ENCODE measurements around the gene RHBDL2. TPM values are rescaled to one million over a fixed set of nuclear protein-coding genes. Genes with fewer than 3 reads are reported as not detected.
"Not testable (repeated sequence)": the region's sequence is repeated elsewhere in the genome, so short reads cannot be mapped to it uniquely, and the experiment has no call there.

RHBDL2 gene
- total and polyA plus RNA-seq, 8 donors = 4.3 to 24.9 (median 9.2) TPM; not detected in 2

GRCh38 chr1:38848071-38848470 is 93.6 kb downstream of the RHBDL2 start:
- Histone ChIP-seq H3K27ac (peak overlapping the region in 1 of 5 donors; percentile 32), H3K27me3 (no peaks in the 10 kb centered on the region), H3K4me1 (peaks cover 0 to 8% (median 0%) of the 10 kb centered on the region in 4 donors), H3K36me3 (peaks cover 33 to 100% (median 98%) of the 10 kb centered on the region in 4 donors), H3K9me3 (no peaks in the 10 kb centered on the region), H3K4me3 (no peak overlapping the region)
- intact Hi-C loops (cut with DNase I; ENCODE audit: low total_unique reads) = no loop called here
- 64 to 89% (median 79%) methylated on average over 1 of the region's 1 CpG for WGBS, 5 donors
- no peak for DNase-seq
- TF ChIP-seq POLR2A (IDR thresholded peaks at IDR 0.05) = no peak

GRCh38 chr1:38846210-38846609 is 95.4 kb downstream of the RHBDL2 start:
- H3K27ac ChIP-seq = no peak overlapping the region
- H3K9me3 ChIP-seq = no peaks in the 10 kb centered on the region
- no peak for TF ChIP-seq CTCF (IDR thresholded peaks at IDR 0.05)
- no peak for TF ChIP-seq POLR2AphosphoS5 (IDR thresholded peaks at IDR 0.05)
- no peak for TF ChIP-seq POLR2A (IDR thresholded peaks at IDR 0.05)
- TF ChIP-seq EP300 (IDR thresholded peaks at IDR 0.05) = no peak
- peaks cover 0 to 15% (median 7%) of the 10 kb centered on the region in 4 donors for H3K4me1 ChIP-seq
- no peak overlapping the region for H3K4me3 ChIP-seq
- WGBS, 5 donors = 73 to 95% (median 92%) methylated on average over 3 of the region's 3 CpGs
- no peaks in the 10 kb centered on the region for H3K27me3 ChIP-seq
- peaks cover 33 to 100% (median 100%) of the 10 kb centered on the region in 4 donors for H3K36me3 ChIP-seq
- DNase-seq = no peak
- intact Hi-C loops (cut with DNase I; ENCODE audit: low total_unique reads) = no loop called here

- H3K9me3 ChIP-seq; intact Hi-C loops (cut with DNase I; ENCODE audit: low total_unique reads); H3K27ac ChIP-seq; H3K4me3 ChIP-seq; H3K27me3 ChIP-seq; DNase-seq: not testable (repeated sequence)
- H3K4me1 ChIP-seq = peaks cover 0 to 25% (median 7%) of the 10 kb centered on the region in 4 donors
- WGBS, 5 donors = 93 to 98% (median 98%) methylated on average over 3 of the region's 3 CpGs
- peaks cover 24 to 100% (median 98%) of the 10 kb centered on the region in 4 donors for H3K36me3 ChIP-seq
These were observed 96.5 kb downstream of the RHBDL2 start for GRCh38 chr1:38845088-38845487.

GRCh38 chr1:38840281-38840680 is 101.3 kb downstream of the RHBDL2 start:
- Histone ChIP-seq H3K4me3 (no peak overlapping the region), H3K9me3 (no peaks in the 10 kb centered on the region), H3K36me3 (peaks cover 19 to 83% (median 82%) of the 10 kb centered on the region in 4 donors), H3K27ac (no peak overlapping the region), H3K27me3 (no peaks in the 10 kb centered on the region), H3K4me1 (peaks cover 0 to 25% (median 7%) of the 10 kb centered on the region in 4 donors)
- intact Hi-C loops (cut with DNase I; ENCODE audit: low total_unique reads) = no loop called here
- no peak for DNase-seq
- 28 to 67% (median 52%) methylated on average over 2 of the region's 2 CpGs for WGBS, 5 donors
- no peak for TF ChIP-seq POLR2AphosphoS5 (IDR thresholded peaks at IDR 0.05)
- TF ChIP-seq POLR2A (IDR thresholded peaks at IDR 0.05) = no peak
- no peak for TF ChIP-seq CTCF (IDR thresholded peaks at IDR 0.05)
- TF ChIP-seq EP300 (IDR thresholded peaks at IDR 0.05) = no peak

DNA sequence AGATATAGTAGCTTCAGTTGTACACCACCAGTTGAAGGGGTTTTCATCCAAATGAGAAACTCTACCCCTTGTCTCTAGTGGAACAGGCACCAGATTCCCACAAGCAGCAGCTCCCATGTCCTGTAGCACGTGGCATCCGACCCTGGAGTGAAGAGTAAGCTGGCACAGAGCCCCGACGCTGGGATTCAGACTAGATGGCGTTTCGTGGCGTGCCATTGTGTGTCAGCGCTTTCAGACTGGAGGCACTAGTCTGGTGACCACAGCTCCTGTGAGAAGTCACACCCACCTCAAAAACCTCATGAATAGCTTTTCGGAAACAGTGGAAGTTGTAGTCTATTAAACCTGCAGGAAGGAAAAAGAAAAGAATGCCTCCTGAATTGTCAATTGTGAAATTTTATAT is 102.3 kb downstream of the RHBDL2 start:
- 71 to 90% (median 85%) methylated on average over 8 to 9 of the region's 9 CpGs for WGBS, 5 donors
- H3K27me3 ChIP-seq = no peaks in the 10 kb centered on the region
- intact Hi-C loops (cut with DNase I; ENCODE audit: low total_unique reads) = loop anchor here (10.0 kb wide), 1 partner anchor 815 kb away; no protein-coding TSS in a partner anchor
- H3K27ac ChIP-seq = no peak overlapping the region
- H3K4me3 ChIP-seq = no peak overlapping the region
- no peak for DNase-seq
- H3K4me1 ChIP-seq = peaks cover 0 to 25% (median 6%) of the 10 kb centered on the region in 4 donors
- peaks cover 15 to 74% (median 73%) of the 10 kb centered on the region in 4 donors for H3K36me3 ChIP-seq
- H3K9me3 ChIP-seq = no peaks in the 10 kb centered on the region
- TF ChIP-seq POLR2AphosphoS5 (IDR thresholded peaks at IDR 0.05) (no peak), CTCF (IDR thresholded peaks at IDR 0.05) (no peak), POLR2A (IDR thresholded peaks at IDR 0.05) (no peak), EP300 (IDR thresholded peaks at IDR 0.05) (no peak)

- H3K27ac ChIP-seq, DNase-seq, H3K27me3 ChIP-seq, H3K9me3 ChIP-seq, H3K4me3 ChIP-seq: not testable (repeated sequence)
- peaks cover 0 to 11% (median 0%) of the 10 kb centered on the region in 4 donors for H3K4me1 ChIP-seq
- 88 to 92% (median 89%) methylated on average over 10 of the region's 10 CpGs for WGBS, 5 donors
- intact Hi-C loops (cut with DNase I; ENCODE audit: low total_unique reads) = loop anchor here (10.0 kb wide), 1 partner anchor 812 kb away; no protein-coding TSS in a partner anchor
- H3K36me3 ChIP-seq = peaks cover 15 to 43% (median 42%) of the 10 kb centered on the region in 4 donors
These were observed 105.3 kb downstream of the RHBDL2 start for GRCh38 chr1:38836316-38836715.
